ENCODE results near the gene ALKBH8. TPM values are rescaled to one million over a fixed set of nuclear protein-coding genes. Genes with fewer than 3 reads are reported as not detected.
"Not testable (repeated sequence)": the region's sequence is repeated elsewhere in the genome, so short reads cannot be mapped to it uniquely, and the experiment has no call there.

Gene ALKBH8
- total RNA-seq, 1 donor from 2014 or later, result 3.7 TPM

DNA sequence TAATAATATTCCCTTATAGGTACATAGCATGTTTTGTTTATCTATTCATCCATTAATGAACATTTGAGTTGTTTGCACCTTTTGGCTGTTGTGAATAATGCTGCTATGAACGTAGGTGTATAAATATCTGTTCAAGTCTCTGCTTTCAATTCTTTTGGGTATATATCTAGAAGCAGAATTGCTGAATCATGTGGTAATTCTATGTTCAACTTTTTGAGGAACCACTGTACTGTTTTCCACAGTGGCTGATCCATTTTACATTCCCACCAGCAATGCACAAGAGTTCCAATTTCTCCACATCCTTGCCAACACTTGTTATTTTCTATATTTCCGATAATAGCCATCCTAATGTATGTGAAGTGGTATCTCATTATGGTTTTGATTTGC is 56.7 kb downstream of the ALKBH8 start:
- H3K27me3 ChIP-seq (ENCODE audit: control insufficient read depth in 3 of 3, insufficient read depth in 3 of 3, low read length in 3 of 3), result no peaks in the 10 kb centered on the region
- no peak overlapping the region for H3K4me3 ChIP-seq (ENCODE audit: low read length in 3 of 3)
- peaks cover 0 to 10% (median 9%) of the 10 kb centered on the region in 3 donors for H3K4me1 ChIP-seq (ENCODE audit: control insufficient read depth in 3 of 3, insufficient read depth in 3 of 3, low read length in 3 of 3)
- H3K9ac ChIP-seq (ENCODE audit: low read depth in 1 of 3, low read length in 3 of 3), result no peak overlapping the region
- peaks cover 0 to 12% (median 5%) of the 10 kb centered on the region in 3 donors for H3K36me3 ChIP-seq (ENCODE audit: control insufficient read depth in 3 of 3, insufficient read depth in 3 of 3, low read length in 3 of 3)
- H3K9me3 ChIP-seq (ENCODE audit: control insufficient read depth in 3 of 3, low read length in 3 of 3), result peaks cover 0 to 2% (median 0%) of the 10 kb centered on the region in 3 donors
- H3K27ac ChIP-seq (ENCODE audit: low read depth, low read length), result no peak overlapping the region

DNA sequence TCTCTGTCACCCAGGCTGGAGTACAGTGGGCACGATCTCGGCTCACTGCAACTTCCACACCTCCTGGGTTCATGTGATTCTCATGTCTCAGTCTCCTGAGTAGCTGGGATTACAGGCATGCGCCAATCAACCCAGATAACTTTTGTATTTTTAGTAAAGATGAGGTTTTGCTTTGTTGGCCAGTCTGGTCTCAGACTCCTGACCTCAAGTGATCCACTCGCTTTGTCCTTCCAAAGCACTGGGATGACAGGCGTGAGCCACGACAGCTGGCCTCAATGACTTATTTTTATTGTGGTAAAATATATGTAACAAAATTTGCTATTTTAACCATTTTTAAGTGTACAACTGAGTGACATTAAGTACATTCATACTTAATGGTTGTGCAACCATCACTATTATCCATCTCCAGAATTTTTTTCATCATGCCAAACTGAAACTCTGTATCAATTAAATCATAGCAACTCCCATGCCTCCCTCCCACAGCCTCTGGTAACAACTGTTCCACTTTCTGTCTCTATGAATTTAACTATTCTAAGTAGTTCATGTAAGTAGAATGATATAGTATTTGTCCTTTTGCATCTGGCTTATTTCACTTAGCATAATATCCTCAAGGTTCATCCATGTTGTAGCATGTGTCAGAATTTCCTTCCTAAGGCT is 57.2 kb downstream of the ALKBH8 start:
- Histone ChIP-seq H3K36me3 (ENCODE audit: control insufficient read depth in 3 of 3, insufficient read depth in 3 of 3, low read length in 3 of 3) (peaks cover 0 to 15% (median 5%) of the 10 kb centered on the region in 3 donors), H3K4me1 (ENCODE audit: control insufficient read depth in 3 of 3, insufficient read depth in 3 of 3, low read length in 3 of 3) (peaks cover 0 to 10% (median 9%) of the 10 kb centered on the region in 3 donors), H3K27me3 (ENCODE audit: control insufficient read depth in 3 of 3, insufficient read depth in 3 of 3, low read length in 3 of 3) (no peaks in the 10 kb centered on the region), H3K9me3 (ENCODE audit: control insufficient read depth in 3 of 3, low read length in 3 of 3) (no peaks in the 10 kb centered on the region), H3K27ac (ENCODE audit: low read depth, low read length) (no peak overlapping the region), H3K4me3 (ENCODE audit: low read length in 3 of 3) (no peak overlapping the region), H3K9ac (ENCODE audit: low read depth in 1 of 3, low read length in 3 of 3) (no peak overlapping the region)

GRCh38 chr11:107505647-107506225 is 59.8 kb downstream of the ALKBH8 start:
- H3K27ac ChIP-seq (ENCODE audit: low read depth, low read length), result no peak overlapping the region
- H3K4me1 ChIP-seq (ENCODE audit: control insufficient read depth in 3 of 3, insufficient read depth in 3 of 3, low read length in 3 of 3), result peaks cover 0 to 10% (median 9%) of the 10 kb centered on the region in 3 donors
- no peaks in the 10 kb centered on the region for H3K9me3 ChIP-seq (ENCODE audit: control insufficient read depth in 3 of 3, low read length in 3 of 3)
- H3K4me3 ChIP-seq (ENCODE audit: low read length in 3 of 3), result no peak overlapping the region
- H3K36me3 ChIP-seq (ENCODE audit: control insufficient read depth in 3 of 3, insufficient read depth in 3 of 3, low read length in 3 of 3), result peaks cover 4 to 21% (median 15%) of the 10 kb centered on the region in 3 donors
- no peaks in the 10 kb centered on the region for H3K27me3 ChIP-seq (ENCODE audit: control insufficient read depth in 3 of 3, insufficient read depth in 3 of 3, low read length in 3 of 3)
- peak overlapping the region in 1 of 3 donors; percentile 34 for H3K9ac ChIP-seq (ENCODE audit: low read depth in 1 of 3, low read length in 3 of 3)

GRCh38 chr11:107504981-107505380 is 60.6 kb downstream of the ALKBH8 start:
- peaks cover 4 to 20% (median 15%) of the 10 kb centered on the region in 3 donors for H3K36me3 ChIP-seq (ENCODE audit: control insufficient read depth in 3 of 3, insufficient read depth in 3 of 3, low read length in 3 of 3)
- no peak overlapping the region for H3K4me3 ChIP-seq (ENCODE audit: low read length in 3 of 3)
- H3K27me3 ChIP-seq (ENCODE audit: control insufficient read depth in 3 of 3, insufficient read depth in 3 of 3, low read length in 3 of 3), result no peaks in the 10 kb centered on the region
- no peaks in the 10 kb centered on the region for H3K9me3 ChIP-seq (ENCODE audit: control insufficient read depth in 3 of 3, low read length in 3 of 3)
- H3K4me1 ChIP-seq (ENCODE audit: control insufficient read depth in 3 of 3, insufficient read depth in 3 of 3, low read length in 3 of 3), result peaks cover 0 to 10% (median 9%) of the 10 kb centered on the region in 3 donors
- H3K27ac ChIP-seq (ENCODE audit: low read depth, low read length), result no peak overlapping the region
- no peak overlapping the region for H3K9ac ChIP-seq (ENCODE audit: low read depth in 1 of 3, low read length in 3 of 3)

- H3K4me1 ChIP-seq (ENCODE audit: control insufficient read depth in 3 of 3, insufficient read depth in 3 of 3, low read length in 3 of 3), result peaks cover 0 to 10% (median 9%) of the 10 kb centered on the region in 3 donors
- H3K36me3 ChIP-seq (ENCODE audit: control insufficient read depth in 3 of 3, insufficient read depth in 3 of 3, low read length in 3 of 3), result peaks cover 4 to 19% (median 15%) of the 10 kb centered on the region in 3 donors
- no peaks in the 10 kb centered on the region for H3K27me3 ChIP-seq (ENCODE audit: control insufficient read depth in 3 of 3, insufficient read depth in 3 of 3, low read length in 3 of 3)
- H3K27ac ChIP-seq (ENCODE audit: low read depth, low read length), result no peak overlapping the region
- no peak overlapping the region for H3K4me3 ChIP-seq (ENCODE audit: low read length in 3 of 3)
- H3K9ac ChIP-seq (ENCODE audit: low read depth in 1 of 3, low read length in 3 of 3), result no peak overlapping the region
- H3K9me3 ChIP-seq (ENCODE audit: control insufficient read depth in 3 of 3, low read length in 3 of 3), result no peaks in the 10 kb centered on the region
Measured at GRCh38 chr11:107501713-107502112, 63.8 kb downstream of the ALKBH8 start.

GRCh38 chr11:107497371-107497770 is 68.2 kb downstream of the ALKBH8 start:
- H3K4me1 ChIP-seq (ENCODE audit: control insufficient read depth in 3 of 3, insufficient read depth in 3 of 3, low read length in 3 of 3), result not testable (repeated sequence)

GRCh38 chr11:107496011-107496410 is 69.5 kb downstream of the ALKBH8 start:
- H3K27me3 ChIP-seq (ENCODE audit: control insufficient read depth in 3 of 3, insufficient read depth in 3 of 3, low read length in 3 of 3), result no peaks in the 10 kb centered on the region
- H3K36me3 ChIP-seq (ENCODE audit: control insufficient read depth in 3 of 3, insufficient read depth in 3 of 3, low read length in 3 of 3), result no peaks in the 10 kb centered on the region
- no peak overlapping the region for H3K9ac ChIP-seq (ENCODE audit: low read depth in 1 of 3, low read length in 3 of 3)
- no peak overlapping the region for H3K27ac ChIP-seq (ENCODE audit: low read depth, low read length)
- no peaks in the 10 kb centered on the region for H3K9me3 ChIP-seq (ENCODE audit: control insufficient read depth in 3 of 3, low read length in 3 of 3)
- no peak overlapping the region for H3K4me3 ChIP-seq (ENCODE audit: low read length in 3 of 3)
- no peaks in the 10 kb centered on the region for H3K4me1 ChIP-seq (ENCODE audit: control insufficient read depth in 3 of 3, insufficient read depth in 3 of 3, low read length in 3 of 3)

More at GRCh38 chr11:107497371-107497770, 68.2 kb downstream of the ALKBH8 start:
- not testable (repeated sequence) for H3K4me3 ChIP-seq (ENCODE audit: low read length in 3 of 3); H3K27me3 ChIP-seq (ENCODE audit: control insufficient read depth in 3 of 3, insufficient read depth in 3 of 3, low read length in 3 of 3); H3K9me3 ChIP-seq (ENCODE audit: control insufficient read depth in 3 of 3, low read length in 3 of 3); H3K36me3 ChIP-seq (ENCODE audit: control insufficient read depth in 3 of 3, insufficient read depth in 3 of 3, low read length in 3 of 3); H3K9ac ChIP-seq (ENCODE audit: low read depth in 1 of 3, low read length in 3 of 3); H3K27ac ChIP-seq (ENCODE audit: low read depth, low read length)

- Histone ChIP-seq H3K27me3 (ENCODE audit: control insufficient read depth in 3 of 3, insufficient read depth in 3 of 3, low read length in 3 of 3) (no peaks in the 10 kb centered on the region), H3K9me3 (ENCODE audit: control insufficient read depth in 3 of 3, low read length in 3 of 3) (no peaks in the 10 kb centered on the region), H3K9ac (ENCODE audit: low read depth in 1 of 3, low read length in 3 of 3) (no peak overlapping the region), H3K36me3 (ENCODE audit: control insufficient read depth in 3 of 3, insufficient read depth in 3 of 3, low read length in 3 of 3) (no peaks in the 10 kb centered on the region), H3K4me1 (ENCODE audit: control insufficient read depth in 3 of 3, insufficient read depth in 3 of 3, low read length in 3 of 3) (no peaks in the 10 kb centered on the region), H3K27ac (ENCODE audit: low read depth, low read length) (no peak overlapping the region), H3K4me3 (ENCODE audit: low read length in 3 of 3) (no peak overlapping the region)
Measured at GRCh38 chr11:107494055-107494454, 71.5 kb downstream of the ALKBH8 start.

DNA sequence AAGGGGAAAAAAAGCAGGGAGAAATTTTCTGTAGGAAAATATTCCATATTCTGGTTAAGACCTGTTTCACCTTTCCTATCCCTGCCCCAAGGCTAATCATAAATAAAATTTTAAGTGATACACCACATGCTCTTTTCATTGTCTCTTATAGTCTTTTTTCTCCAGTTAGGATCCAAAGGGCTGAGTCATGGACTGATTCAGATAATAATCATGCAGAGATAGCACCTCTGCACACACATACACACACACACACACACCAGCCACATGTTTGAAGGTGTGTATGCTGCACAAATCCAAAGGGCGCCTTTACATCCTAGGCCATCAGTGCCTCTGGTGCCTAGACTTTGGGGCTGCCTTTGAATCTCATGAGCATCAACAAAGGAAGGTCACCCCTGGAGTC is 72.4 kb downstream of the ALKBH8 start:
- Histone ChIP-seq H3K4me3 (ENCODE audit: low read length in 3 of 3) (no peak overlapping the region), H3K27ac (ENCODE audit: low read depth, low read length) (no peak overlapping the region), H3K36me3 (ENCODE audit: control insufficient read depth in 3 of 3, insufficient read depth in 3 of 3, low read length in 3 of 3) (no peaks in the 10 kb centered on the region), H3K9ac (ENCODE audit: low read depth in 1 of 3, low read length in 3 of 3) (no peak overlapping the region), H3K27me3 (ENCODE audit: control insufficient read depth in 3 of 3, insufficient read depth in 3 of 3, low read length in 3 of 3) (no peaks in the 10 kb centered on the region), H3K4me1 (ENCODE audit: control insufficient read depth in 3 of 3, insufficient read depth in 3 of 3, low read length in 3 of 3) (no peaks in the 10 kb centered on the region), H3K9me3 (ENCODE audit: control insufficient read depth in 3 of 3, low read length in 3 of 3) (peaks cover 0 to 3% (median 0%) of the 10 kb centered on the region in 3 donors)

- Histone ChIP-seq H3K27me3 (ENCODE audit: control insufficient read depth in 3 of 3, insufficient read depth in 3 of 3, low read length in 3 of 3) (no peaks in the 10 kb centered on the region), H3K4me1 (ENCODE audit: control insufficient read depth in 3 of 3, insufficient read depth in 3 of 3, low read length in 3 of 3) (no peaks in the 10 kb centered on the region), H3K27ac (ENCODE audit: low read depth, low read length) (no peak overlapping the region), H3K36me3 (ENCODE audit: control insufficient read depth in 3 of 3, insufficient read depth in 3 of 3, low read length in 3 of 3) (no peaks in the 10 kb centered on the region), H3K4me3 (ENCODE audit: low read length in 3 of 3) (no peak overlapping the region), H3K9ac (ENCODE audit: low read depth in 1 of 3, low read length in 3 of 3) (no peak overlapping the region), H3K9me3 (ENCODE audit: control insufficient read depth in 3 of 3, low read length in 3 of 3) (peaks cover 0 to 3% (median 0%) of the 10 kb centered on the region in 3 donors)
Measured at GRCh38 chr11:107490836-107491235, 74.7 kb downstream of the ALKBH8 start.
